Measurements from ENCODE around the gene SPAG4.
A peak's percentile ranks its signal among the peaks of the same experiment; 100 is the strongest.

Gene SPAG4

DNA sequence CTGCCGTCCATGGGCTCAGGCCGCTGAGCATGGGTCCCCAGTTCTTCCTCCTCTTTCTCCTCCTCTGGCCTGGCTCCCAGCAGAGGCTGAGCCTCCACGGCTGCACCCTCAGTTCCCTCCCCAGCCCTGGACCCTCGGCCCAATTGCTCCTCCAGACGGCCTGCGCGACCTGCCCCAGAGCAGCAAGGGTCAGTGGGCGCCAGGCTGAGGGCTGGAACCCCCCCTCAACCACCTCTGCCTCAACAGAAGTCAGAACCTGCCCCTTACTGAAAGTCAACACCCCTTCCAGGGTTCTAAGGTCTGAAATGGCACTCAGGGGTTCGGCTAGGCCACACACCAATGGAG is 15.9 kb upstream of the SPAG4 start:
- no peak for DNase-seq (ENCODE audit: low read depth, low spot score)

DNA sequence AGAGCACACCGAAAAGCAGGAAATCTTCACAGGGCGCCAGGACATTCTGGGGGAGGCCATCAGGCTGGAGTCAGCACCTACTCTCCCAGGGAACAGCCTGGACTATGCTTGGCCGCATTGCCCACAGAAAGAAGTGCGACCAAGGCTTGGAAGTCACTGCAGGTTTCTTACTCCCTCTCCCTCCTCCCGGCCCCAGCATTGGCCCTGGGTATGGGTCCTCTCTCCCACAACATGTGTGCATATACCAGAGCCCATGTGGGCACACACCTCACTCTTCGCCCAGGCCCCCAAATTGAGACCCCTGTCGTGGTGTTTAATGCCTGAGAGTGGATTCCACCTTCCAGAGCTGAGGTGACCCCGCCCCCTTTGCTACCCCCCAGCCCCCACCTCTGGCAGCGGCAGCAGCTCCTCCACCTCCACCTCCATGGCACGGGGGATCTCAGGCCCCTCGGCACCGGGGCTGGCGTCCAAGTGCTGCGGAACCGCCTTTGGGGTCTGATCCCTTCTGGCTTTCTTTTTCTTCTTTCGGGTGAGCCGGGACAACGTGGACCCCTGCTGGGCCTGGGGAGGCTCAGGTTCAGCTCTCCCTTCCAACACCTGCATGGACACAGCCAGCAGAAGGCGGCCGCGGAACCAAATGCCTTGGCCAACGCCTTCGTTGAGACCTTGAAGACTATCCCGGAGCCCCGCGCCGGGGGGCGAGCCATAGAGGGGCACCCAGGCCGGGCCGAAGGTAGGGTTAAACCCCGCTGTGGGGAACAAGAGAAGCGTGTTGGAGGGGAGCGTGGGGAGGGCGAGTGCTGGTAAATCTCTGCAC is 15.2 kb upstream of the SPAG4 start:
- DNase-seq (ENCODE audit: low read depth, low spot score), result no peak

DNA sequence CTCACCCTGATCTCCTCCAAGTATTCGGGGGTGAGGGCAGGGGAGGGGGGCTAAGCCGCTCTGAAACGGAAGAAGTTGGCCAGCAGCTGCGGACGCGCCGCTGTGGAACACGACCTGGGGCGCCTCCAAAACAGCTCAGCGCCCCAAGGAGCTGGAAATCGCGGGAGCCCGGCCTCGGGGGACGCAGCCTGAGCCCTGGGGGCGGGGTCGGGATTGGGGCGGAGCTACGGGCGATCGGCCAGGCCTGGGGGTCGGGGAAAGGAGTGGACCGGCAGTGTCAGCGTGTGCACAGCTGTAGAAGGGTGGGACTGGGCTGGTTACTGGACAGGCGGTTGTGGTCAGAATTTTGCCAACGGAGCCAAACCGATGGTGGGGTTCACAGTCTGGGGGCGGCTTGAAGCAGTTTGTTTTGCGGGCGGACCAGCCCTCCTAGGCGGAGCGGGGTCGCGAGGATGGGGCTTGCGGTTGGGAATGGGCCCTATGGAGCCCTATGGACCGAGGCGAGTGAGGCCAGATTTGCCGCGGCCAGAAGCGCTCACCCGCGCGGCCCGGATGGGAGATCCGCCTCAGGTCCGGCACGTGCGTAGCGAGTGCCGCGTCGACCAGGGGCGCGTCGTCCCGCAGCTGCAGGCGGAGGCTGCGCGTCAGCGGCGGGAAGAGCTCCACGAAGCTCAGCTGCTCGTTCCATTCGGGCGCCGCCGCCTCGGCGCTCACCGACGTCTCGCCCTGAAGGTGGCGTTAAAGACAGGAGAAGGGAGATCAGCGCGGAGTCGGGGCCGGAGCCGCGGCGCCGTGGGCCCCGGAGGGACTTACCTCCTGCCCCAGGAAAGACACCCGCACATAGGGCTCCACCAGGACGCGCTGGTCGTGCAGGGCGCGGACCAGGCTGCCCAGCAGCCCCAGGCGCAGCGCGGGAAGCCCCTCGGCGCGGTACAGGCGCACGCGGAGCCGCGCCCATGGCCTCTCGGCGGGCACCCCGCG is 14.3 kb upstream of the SPAG4 start:
- DNase-seq (ENCODE audit: low read depth, low spot score), result peak; percentile 88

GRCh38 chr20:35601990-35602389 is 13.6 kb upstream of the SPAG4 start:
- no peak for DNase-seq (ENCODE audit: low read depth, low spot score)

- DNase-seq (ENCODE audit: low read depth, low spot score), result no peak
These were observed 12.7 kb upstream of the SPAG4 start for GRCh38 chr20:35602851-35603495.

- DNase-seq (ENCODE audit: low read depth, low spot score), result no peak
These were observed 11.8 kb upstream of the SPAG4 start for GRCh38 chr20:35603695-35604448.

GRCh38 chr20:35604449-35604747 is 11.2 kb upstream of the SPAG4 start:
- DNase-seq (ENCODE audit: low read depth, low spot score), result no peak

GRCh38 chr20:35606127-35606526 is 9.5 kb upstream of the SPAG4 start:
- no peak for DNase-seq (ENCODE audit: low read depth, low spot score)

- DNase-seq (ENCODE audit: low read depth, low spot score), result no peak
These were observed 8.5 kb upstream of the SPAG4 start for GRCh38 chr20:35607003-35607735.

- DNase-seq (ENCODE audit: low read depth, low spot score), result no peak
These were observed 4.7 kb upstream of the SPAG4 start for GRCh38 chr20:35610833-35611427.

GRCh38 chr20:35611482-35611881 is 4.1 kb upstream of the SPAG4 start:
- DNase-seq (ENCODE audit: low read depth, low spot score), result no peak

DNA sequence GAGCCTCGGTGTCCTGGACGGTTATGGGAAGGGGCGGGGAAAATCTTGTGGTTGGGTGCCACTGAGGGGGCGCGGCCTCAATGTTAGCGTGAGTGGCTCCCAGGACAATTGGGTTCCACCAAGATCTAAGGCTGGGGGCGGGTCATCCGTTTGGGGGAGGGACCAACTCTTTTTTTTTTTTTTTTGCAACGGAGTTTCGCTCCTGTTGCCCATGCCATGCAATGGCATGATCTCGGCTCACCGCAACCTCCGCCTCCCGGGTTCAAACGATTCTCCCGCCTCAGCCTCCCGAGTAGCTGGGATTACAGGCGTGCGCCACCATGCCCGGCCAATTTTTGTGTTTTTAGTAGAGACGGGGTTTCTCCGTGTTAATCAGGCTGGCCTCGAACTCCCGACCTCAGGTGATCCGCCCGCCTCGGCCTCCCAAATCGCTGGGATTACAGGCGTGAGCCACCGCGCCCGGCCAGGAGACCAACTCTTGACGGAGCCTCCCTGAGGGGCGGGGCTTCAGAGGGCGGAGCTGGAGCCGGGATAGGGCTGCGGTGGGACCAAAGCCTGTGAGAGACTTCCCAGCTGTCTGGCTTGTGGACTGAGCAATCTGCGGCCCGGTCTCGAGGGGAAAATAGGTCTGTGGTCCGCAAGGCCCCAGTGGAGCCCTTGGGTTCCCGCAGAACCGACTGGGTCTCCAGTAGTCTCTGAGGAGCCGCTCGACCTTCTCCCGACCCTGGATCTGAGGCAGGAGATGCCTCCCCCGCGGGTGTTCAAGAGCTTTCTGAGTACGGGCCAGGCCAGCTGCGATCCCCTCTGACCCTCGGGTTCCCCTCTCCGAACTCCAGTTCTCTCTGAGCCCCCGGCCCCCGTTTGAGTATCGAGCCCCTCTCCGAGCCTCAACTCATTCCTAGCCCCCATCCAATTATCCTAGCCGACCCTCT is 1.1 kb downstream of the SPAG4 start:
- DNase-seq (ENCODE audit: low read depth, low spot score), result peak; percentile 85

- peak; percentile 72 for DNase-seq (ENCODE audit: low read depth, low spot score)
These were observed 2.0 kb downstream of the SPAG4 start for GRCh38 chr20:35617397-35618262.

GRCh38 chr20:35618263-35619131 is 2.9 kb downstream of the SPAG4 start:
- peak; percentile 51 for DNase-seq (ENCODE audit: low read depth, low spot score)

DNA sequence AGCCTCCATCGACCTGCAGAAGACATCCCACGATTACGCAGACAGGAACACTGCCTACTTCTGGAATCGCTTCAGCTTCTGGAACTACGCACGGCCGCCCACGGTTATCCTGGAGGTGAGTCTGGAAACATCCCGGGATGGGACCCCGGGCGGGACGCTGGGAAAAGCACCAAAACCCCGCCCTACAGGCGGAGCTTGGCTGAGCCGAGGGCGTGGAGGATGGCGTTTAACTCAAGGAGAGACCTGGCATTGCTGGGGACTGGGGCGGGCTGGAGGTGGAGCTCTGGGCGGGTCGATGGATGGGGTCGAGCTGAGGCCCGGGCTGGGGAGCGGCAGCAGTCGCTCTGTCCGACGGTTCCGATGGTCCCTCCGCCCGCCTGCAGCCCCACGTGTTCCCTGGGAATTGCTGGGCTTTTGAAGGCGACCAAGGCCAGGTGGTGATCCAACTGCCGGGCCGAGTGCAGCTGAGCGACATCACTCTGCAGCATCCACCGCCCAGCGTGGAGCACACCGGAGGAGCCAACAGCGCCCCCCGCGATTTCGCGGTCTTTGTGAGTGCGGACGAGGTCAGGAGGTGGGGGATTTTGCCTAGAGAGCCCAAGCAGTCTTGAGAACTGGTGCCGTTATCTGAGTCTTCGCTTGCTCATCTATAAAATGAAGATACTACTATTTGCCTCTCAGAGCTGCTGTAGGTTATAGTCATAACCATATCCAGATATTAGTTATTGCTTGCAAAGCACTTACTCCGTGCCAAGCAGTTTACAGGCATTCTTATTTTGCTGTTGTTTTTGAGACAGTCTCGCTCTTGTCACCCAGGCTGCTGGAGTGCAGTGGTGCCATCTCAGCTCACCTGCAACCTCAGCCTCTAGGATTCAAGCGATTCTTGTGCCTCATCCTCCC is 3.8 kb downstream of the SPAG4 start:
- DNase-seq (ENCODE audit: low read depth, low spot score), result peak; percentile 90

DNA sequence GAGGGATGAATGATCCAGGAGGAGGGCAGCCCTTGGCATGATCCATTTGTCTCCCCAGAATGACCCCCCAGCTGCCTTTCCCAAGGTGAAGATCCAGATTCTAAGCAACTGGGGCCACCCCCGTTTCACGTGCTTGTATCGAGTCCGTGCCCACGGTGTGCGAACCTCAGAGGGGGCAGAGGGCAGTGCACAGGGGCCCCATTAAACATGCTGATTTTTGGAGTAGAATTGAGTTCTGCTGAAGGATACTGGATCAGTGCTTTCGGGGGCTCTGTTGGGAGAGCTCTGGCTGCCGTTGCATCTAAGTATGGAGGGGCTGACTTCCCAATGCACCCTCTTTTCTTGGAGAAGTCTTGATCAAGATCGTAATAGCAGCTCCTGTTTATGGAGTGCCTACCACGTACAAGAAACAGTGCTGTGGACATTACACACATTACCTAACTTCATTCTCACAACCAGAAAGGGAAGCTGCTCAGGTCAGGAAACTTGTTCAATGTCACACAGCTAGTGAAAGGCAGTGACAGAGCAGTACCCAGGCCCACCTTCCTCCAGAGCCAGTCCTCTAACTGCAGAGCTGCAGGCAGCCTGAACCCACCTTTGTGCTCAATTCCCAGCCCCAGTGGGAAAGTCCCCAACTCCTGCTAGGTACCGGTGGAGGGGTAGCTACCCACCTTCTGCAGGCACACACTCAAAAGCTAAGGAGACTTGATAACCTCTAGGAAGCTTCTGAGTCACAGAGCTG is 5.4 kb downstream of the SPAG4 start:
- DNase-seq (ENCODE audit: low read depth, low spot score), result no peak

All from astrocyte of the hippocampus (primary cell).